GM12801 (cell line): ENCODE measurements around the gene TRIAP1.

Experiments used
- CTCF ChIP-seq: IDR thresholded peaks from one replicate; pipeline ENCODE4 v1.5.1; 2011; ENCODE audit warnings: control low read depth; ENCODE audit not compliant: insufficient read length; ENCODE audit errors: extremely low read depth

TRIAP1 gene

DNA sequence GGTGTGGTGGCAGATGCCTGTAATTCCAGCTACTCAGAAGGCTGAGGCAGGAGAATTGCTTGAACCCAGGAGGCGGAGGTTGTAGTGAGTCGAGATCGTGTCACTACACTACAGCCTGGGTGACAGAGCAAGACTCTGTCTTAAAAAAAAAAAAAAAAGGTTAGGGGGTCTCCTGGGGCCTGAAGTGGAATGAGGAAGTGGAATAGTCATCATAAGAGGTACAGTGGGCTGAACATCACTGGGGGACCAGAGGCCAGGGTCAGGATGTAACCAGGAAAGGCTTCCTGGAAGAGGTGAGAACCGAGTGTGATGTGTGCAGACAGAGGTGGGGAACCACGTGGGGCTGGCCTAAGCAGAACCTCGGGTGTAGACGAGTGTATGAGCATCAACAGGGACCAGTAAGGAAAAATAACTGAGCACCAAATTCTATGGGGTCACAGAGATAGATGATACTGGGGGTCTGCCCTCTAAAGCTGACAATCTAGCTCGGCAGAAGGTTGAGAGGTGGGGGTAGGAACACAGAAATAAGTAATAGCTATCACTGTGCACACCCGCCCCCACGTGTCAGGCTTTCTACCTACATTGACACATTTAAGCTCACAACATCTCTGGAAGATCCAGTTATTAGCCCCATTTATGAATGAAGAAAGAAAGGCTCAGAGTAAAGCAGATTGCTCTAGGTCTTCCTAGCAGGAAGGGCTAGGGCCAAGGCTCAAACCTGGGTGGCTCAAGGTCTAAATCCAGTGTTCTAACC lies 13.2 kb downstream of the TRIAP1 start:
- no peak for TF ChIP-seq CTCF

DNA sequence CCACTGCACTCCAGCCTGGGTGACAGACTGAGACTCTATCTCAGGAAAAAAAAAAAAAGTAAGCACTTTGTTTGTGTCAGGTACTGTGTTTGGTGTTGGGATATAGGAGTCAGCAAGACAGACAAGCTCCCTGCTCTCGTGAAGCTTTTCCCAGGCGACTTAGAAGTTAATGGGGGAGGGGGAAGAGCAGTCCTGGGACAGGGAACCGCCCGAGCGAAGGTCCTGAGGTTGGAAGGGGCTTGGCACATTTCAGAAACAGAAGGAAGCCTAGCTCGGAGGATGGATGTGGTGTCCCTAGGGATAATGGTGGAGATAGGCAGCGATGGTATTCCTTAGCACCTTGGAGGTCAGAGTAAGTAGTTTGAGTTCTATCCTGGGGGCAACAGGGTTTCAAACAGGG lies 16.8 kb downstream of the TRIAP1 start:
- no peak for TF ChIP-seq CTCF

- no peak for TF ChIP-seq CTCF
Observed at GRCh38 chr12:120428597-120429229, 17.5 kb downstream of the TRIAP1 start.

- TF ChIP-seq CTCF = no peak
Observed at GRCh38 chr12:120425797-120426196, 20.4 kb downstream of the TRIAP1 start.

DNA sequence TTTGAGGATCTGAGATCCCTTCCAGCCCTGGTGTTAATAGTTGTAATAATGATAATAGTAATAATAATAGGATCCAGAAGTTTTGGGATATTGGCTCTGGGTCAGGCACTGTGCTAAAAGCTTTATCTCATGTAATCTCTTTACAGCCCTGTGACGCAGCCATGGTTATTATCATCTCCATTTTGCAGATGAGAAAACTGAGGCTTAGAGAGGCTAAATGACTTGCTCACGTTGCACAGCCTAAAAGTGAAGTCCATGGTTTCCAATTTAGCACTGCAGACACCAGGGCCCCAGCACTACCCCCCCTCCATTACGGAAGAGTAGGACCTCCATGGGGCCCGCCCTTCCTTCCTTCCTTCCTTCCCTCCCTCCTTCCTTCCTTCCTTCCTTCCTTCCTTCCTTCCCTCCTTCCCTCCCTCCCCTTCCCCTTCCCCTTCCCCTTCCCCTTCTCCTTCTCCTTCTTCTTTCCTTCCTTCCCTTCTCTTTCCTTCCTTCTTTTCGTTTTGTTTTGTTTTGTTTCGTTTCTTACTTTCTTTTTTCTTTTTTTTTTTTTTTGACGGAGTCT lies 23.2 kb downstream of the TRIAP1 start:
- TF ChIP-seq CTCF = no peak

GRCh38 chr12:120421701-120422100 lies 24.5 kb downstream of the TRIAP1 start:
- no peak for TF ChIP-seq CTCF

- TF ChIP-seq CTCF = no peak
Observed at GRCh38 chr12:120417917-120418580, 28.1 kb downstream of the TRIAP1 start.
